Adrenal gland (tissue), 12 donors: Measurements from ENCODE around the gene MVB12B. TPM values are rescaled to one million over a fixed set of nuclear protein-coding genes. Genes with fewer than 3 reads are reported as not detected.

Experiments used
- DNase-seq, 7 donors: peaks; one replicate each; pipeline ENCODE4 v3.0.0-alpha.2; 2019 to 2020
- H3K27ac ChIP-seq, 5 donors: fragments of 200-600 bp; sonication (generic) in 4 of 5; 1 replicate in 3 of 5; 2 replicates in 2 of 5; pipeline versions ENCODE4 v1.5.1 to v1.8.0; 2016 to 2020; ENCODE audit warnings: mild to moderate bottlenecking in 1 of 5
- H3K27me3 ChIP-seq: fragments of 200-600 bp; 2 replicates; pipeline ENCODE4 v1.8.0; 2021
- H3K36me3 ChIP-seq, 2 donors: fragments of 200-600 bp; replicated peaks in 1 of 2; 1 replicate in 1 of 2; 2 replicates in 1 of 2; pipeline versions ENCODE4 v1.5.1 to v1.8.0; 2018 to 2022
- H3K4me1 ChIP-seq, 2 donors: fragments of 200-600 bp; replicated peaks in 1 of 2; 1 replicate in 1 of 2; 2 replicates in 1 of 2; pipeline versions ENCODE4 v1.5.1 to v1.8.0; 2018 to 2021
- H3K4me3 ChIP-seq, 4 donors: fragments of 200-600 bp; sonication (generic) in 3 of 4; one replicate each; pipeline ENCODE4 v1.5.1; 2016 to 2018
- H3K9me3 ChIP-seq, 3 donors: fragments of 200-600 bp; sonication (generic) in 1 of 3; replicated peaks in 1 of 3; 1 replicate in 2 of 3; 2 replicates in 1 of 3; pipeline versions ENCODE4 v1.5.1 to v1.8.0; 2016 to 2021
- CTCF ChIP-seq, 6 experiments: fragments of 450-650 bp in 4 of 6; fragments of 200-600 bp in 2 of 6; sonication (generic) in 1 of 6; IDR thresholded peaks; 1 replicate in 5 of 6; 2 replicates in 1 of 6; pipeline versions ENCODE4 v1.5.1 to v1.8.0; 2016 to 2021; ENCODE audit warnings: antibody characterized with exemption in 6 of 6, mild to moderate bottlenecking in 2 of 6, moderate library complexity in 1 of 6
- POLR2A ChIP-seq, 2 donors: fragments of 450-650 bp; IDR thresholded peaks; one replicate each; pipeline ENCODE4 v1.6.1; 2017; ENCODE audit warnings: antibody characterized with exemption in 2 of 2, mild to moderate bottlenecking in 2 of 2, moderate library complexity in 1 of 2
- WGBS, 4 donors: extraction: QIAGEN DNeasy Blood & Tissue Kit in 2 of 4; methylation state at CpG; one replicate each; pipeline versions ENCODE4 v1.1.5 to v1.1.7; 2013 to 2017; 5-methylcytosine and 5-hydroxymethylcytosine counted together
- intact Hi-C, 2 donors: fragments of 100-400 bp; cut with DNase I; formaldehyde crosslinking; loops; one replicate each; pipeline versions ENCODE4 v1.14.1 to v1.15.0; 2022 to 2023
- polyA plus RNA-seq, 3 donors: library from polyadenylated mRNA; stranded (reverse); fragments of 200-250 nt in 2 of 3; fragments of 350-450 nt in 1 of 3; fragmentation: Illumina TruSeq in 1 of 3; extraction: RNeasy Lipid Tissue Mini Kit (QIAGEN cat#74804) in 1 of 3; gene quantifications; one replicate each; pipeline ENCODE4 v1.2.3, GENCODE V29; 2013 to 2014
- total RNA-seq, 9 donors: library from RNA; depleted of rRNA in 4 of 9; stranded (reverse); fragments of >200 nt in 4 of 9; fragments of 120-200 nt in 1 of 9; fragmentation: NEBNext Ultra II Directional in 1 of 9; extraction: Animal tissue kit (Norgen Biotek cat#: 25700) in 1 of 9; gene quantifications; one replicate each; pipeline versions ENCODE4 v1.1.0 to v1.2.4, GENCODE V29; 2013 to 2023
- donor health status: healthy with polysubstance abuse.
- donor health status: Bipolar disorder and iron deficiency.
- donor health status: DM: yes; HTN: yes; CAD: no.
- donor health status: DM: no; HTN: no; CAD: no.
- donor health status: DM: no; HTN: no; CAD: no.
- donor health status: DM: yes; HTN: yes; CAD: no.

Gene MVB12B
- total and polyA plus RNA-seq, 12 donors: 3.7 to 20.5 (median 12.8) TPM

GRCh38 chr9:126531035-126531571, 204.5 kb downstream of the MVB12B start:
- intact Hi-C loops: no loop called here
- 70 to 83% (median 76%) methylated on average over 7 to 10 of the region's 10 CpGs for WGBS, 4 donors

GRCh38 chr9:126531591-126531990, 205.0 kb downstream of the MVB12B start:
- no peaks in the 10 kb centered on the region for H3K36me3 ChIP-seq
- no peaks in the 10 kb centered on the region for H3K9me3 ChIP-seq
- whole genome bisulfite sequencing, 4 donors: 69 to 83% (median 73%) methylated on average over 3 to 5 of the region's 5 CpGs
- H3K27me3 ChIP-seq: no peaks in the 10 kb centered on the region
- no peak for TF ChIP-seq CTCF (IDR thresholded peaks at IDR 0.05)
- no peak for TF ChIP-seq POLR2A (IDR thresholded peaks at IDR 0.05)
- peak overlapping the region in 2 of 5 donors; percentile 34 to 54 for H3K27ac ChIP-seq
- DNase-seq: no peak
- intact Hi-C loops: no loop called here
- H3K4me3 ChIP-seq: no peak overlapping the region
- peaks cover 0 to 15% of the 10 kb centered on the region in 2 donors for H3K4me1 ChIP-seq

More at GRCh38 chr9:126531035-126531571, 204.5 kb downstream of the MVB12B start:
- Histone ChIP-seq H3K27ac (peak overlapping the region in 2 of 5 donors; percentile 34 to 54), H3K4me3 (no peak overlapping the region), H3K9me3 (no peaks in the 10 kb centered on the region), H3K27me3 (no peaks in the 10 kb centered on the region), H3K4me1 (peaks cover 0 to 15% of the 10 kb centered on the region in 2 donors), H3K36me3 (no peaks in the 10 kb centered on the region)
- TF ChIP-seq CTCF (IDR thresholded peaks at IDR 0.05) (no peak), POLR2A (IDR thresholded peaks at IDR 0.05) (no peak)
- no peak for DNase-seq

- TF ChIP-seq POLR2A (IDR thresholded peaks at IDR 0.05) (no peak), CTCF (IDR thresholded peaks at IDR 0.05) (no peak)
- WGBS, 4 donors: 57 to 69% (median 65%) methylated on average over 6 to 9 of the region's 9 CpGs
- no peaks in the 10 kb centered on the region for H3K36me3 ChIP-seq
- peak in 4 of 7 donors; percentile 25 to 44 (median 35) for DNase-seq
- peaks cover 0 to 15% of the 10 kb centered on the region in 2 donors for H3K4me1 ChIP-seq
- H3K27me3 ChIP-seq: no peaks in the 10 kb centered on the region
- no peaks in the 10 kb centered on the region for H3K9me3 ChIP-seq
- peak overlapping the region in 2 of 5 donors; percentile 54 to 66 for H3K27ac ChIP-seq
- intact Hi-C loops: no loop called here
- no peak overlapping the region for H3K4me3 ChIP-seq
These were observed 205.4 kb downstream of the MVB12B start for GRCh38 chr9:126532019-126532462.

- intact Hi-C loops: no loop called here
- no peaks in the 10 kb centered on the region for H3K36me3 ChIP-seq
- no peaks in the 10 kb centered on the region for H3K27me3 ChIP-seq
- H3K4me3 ChIP-seq: no peak overlapping the region
- peaks cover 0 to 15% of the 10 kb centered on the region in 2 donors for H3K4me1 ChIP-seq
- TF ChIP-seq CTCF (IDR thresholded peaks at IDR 0.05) (no peak), POLR2A (IDR thresholded peaks at IDR 0.05) (no peak)
- no peak for DNase-seq
- H3K27ac ChIP-seq: peak overlapping the region in 2 of 5 donors; percentile 54 to 66
- whole genome bisulfite sequencing, 4 donors: 52 to 72% (median 65%) methylated on average over 6 to 8 of the region's 8 CpGs
- no peaks in the 10 kb centered on the region for H3K9me3 ChIP-seq
These were observed 205.9 kb downstream of the MVB12B start for GRCh38 chr9:126532489-126532888.
